Measurements from ENCODE around the gene MON2.

- TF ChIP-seq, protein P1, sequence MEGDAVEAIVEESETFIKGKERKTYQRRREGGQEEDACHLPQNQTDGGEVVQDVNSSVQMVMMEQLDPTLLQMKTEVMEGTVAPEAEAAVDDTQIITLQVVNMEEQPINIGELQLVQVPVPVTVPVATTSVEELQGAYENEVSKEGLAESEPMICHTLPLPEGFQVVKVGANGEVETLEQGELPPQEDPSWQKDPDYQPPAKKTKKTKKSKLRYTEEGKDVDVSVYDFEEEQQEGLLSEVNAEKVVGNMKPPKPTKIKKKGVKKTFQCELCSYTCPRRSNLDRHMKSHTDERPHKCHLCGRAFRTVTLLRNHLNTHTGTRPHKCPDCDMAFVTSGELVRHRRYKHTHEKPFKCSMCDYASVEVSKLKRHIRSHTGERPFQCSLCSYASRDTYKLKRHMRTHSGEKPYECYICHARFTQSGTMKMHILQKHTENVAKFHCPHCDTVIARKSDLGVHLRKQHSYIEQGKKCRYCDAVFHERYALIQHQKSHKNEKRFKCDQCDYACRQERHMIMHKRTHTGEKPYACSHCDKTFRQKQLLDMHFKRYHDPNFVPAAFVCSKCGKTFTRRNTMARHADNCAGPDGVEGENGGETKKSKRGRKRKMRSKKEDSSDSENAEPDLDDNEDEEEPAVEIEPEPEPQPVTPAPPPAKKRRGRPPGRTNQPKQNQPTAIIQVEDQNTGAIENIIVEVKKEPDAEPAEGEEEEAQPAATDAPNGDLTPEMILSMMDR (IDR thresholded peaks at IDR 0.05) = no peak
- TF ChIP-seq POLR2A (IDR thresholded peaks at IDR 0.05) = no peak
- TF ChIP-seq EP300 (IDR thresholded peaks at IDR 0.05) = no peak
Observed at GRCh38 chr12:62618319-62618718, 151.7 kb downstream of the MON2 start.
